Measurements from ENCODE around the gene PEX16. TPM values are rescaled to one million over a fixed set of nuclear protein-coding genes. Genes with fewer than 3 reads are reported as not detected.

The PEX16 gene
- total RNA-seq, 1 donor from 2014 or later, result 37.4 TPM

- TF ChIP-seq, protein P1, sequence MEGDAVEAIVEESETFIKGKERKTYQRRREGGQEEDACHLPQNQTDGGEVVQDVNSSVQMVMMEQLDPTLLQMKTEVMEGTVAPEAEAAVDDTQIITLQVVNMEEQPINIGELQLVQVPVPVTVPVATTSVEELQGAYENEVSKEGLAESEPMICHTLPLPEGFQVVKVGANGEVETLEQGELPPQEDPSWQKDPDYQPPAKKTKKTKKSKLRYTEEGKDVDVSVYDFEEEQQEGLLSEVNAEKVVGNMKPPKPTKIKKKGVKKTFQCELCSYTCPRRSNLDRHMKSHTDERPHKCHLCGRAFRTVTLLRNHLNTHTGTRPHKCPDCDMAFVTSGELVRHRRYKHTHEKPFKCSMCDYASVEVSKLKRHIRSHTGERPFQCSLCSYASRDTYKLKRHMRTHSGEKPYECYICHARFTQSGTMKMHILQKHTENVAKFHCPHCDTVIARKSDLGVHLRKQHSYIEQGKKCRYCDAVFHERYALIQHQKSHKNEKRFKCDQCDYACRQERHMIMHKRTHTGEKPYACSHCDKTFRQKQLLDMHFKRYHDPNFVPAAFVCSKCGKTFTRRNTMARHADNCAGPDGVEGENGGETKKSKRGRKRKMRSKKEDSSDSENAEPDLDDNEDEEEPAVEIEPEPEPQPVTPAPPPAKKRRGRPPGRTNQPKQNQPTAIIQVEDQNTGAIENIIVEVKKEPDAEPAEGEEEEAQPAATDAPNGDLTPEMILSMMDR (IDR thresholded peaks at IDR 0.05; ENCODE audit: insufficient read depth, low read length, poor library complexity, severe bottlenecking), result no peak
- DNase-seq (ENCODE audit: low read depth), result no peak
These were observed 9.1 kb upstream of the PEX16 start for GRCh38 chr11:45926536-45927331.

DNA sequence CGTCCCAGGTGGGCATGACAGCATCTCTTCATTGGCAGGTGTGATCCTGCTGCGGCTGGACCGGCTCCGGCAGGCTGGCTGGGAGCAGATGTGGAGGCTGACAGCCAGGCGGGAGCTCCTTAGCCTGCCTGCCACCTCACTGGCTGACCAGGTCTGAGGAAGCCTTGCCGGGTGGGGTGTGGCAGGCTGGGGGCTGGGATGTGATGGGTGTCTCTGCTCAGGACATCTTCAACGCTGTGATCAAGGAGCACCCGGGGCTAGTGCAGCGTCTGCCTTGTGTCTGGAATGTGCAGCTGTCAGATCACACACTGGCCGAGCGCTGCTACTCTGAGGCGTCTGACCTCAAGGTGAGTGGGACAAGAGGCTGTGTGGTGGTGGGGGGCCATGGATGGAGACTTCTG, 8.3 kb upstream of the PEX16 start:
- Histone ChIP-seq H3K36me3 (ENCODE audit: control insufficient read depth, insufficient read depth, low read length) (no peaks in the 10 kb centered on the region), H3K27me3 (ENCODE audit: control insufficient read depth, insufficient read depth, low read length) (peaks cover 37% of the 10 kb centered on the region), H3K4me3 (ENCODE audit: low read depth, low read length) (no peak overlapping the region)
- DNase-seq (ENCODE audit: low read depth), result no peak
- TF ChIP-seq, protein P1 (IDR thresholded peaks at IDR 0.05; ENCODE audit: insufficient read depth, low read length, poor library complexity, severe bottlenecking), result no peak

More at GRCh38 chr11:45926536-45927331, 9.1 kb upstream of the PEX16 start:
- Histone ChIP-seq H3K27me3 (ENCODE audit: control insufficient read depth, insufficient read depth, low read length) (peaks cover 29% of the 10 kb centered on the region), H3K4me3 (ENCODE audit: low read depth, low read length) (no peak overlapping the region), H3K36me3 (ENCODE audit: control insufficient read depth, insufficient read depth, low read length) (no peaks in the 10 kb centered on the region)

DNA sequence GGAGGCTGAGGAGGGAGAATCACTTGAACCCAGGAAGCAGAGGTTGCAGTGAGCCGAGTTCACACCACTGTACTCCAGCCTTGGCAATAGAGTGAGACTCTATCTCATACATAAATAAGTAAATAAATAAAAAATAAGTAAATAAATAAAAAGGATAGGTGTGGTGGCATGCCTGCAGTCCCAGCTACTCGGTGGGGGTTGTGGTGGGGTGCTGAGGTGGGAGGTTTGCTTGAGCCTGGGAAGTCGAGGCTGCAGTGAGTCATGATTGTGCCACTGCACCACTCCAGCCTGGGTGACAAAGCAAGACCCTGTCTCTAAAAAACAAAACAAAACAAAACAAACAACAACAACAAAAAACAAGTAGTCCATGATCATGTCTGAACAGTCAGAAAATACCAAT, 7.9 kb upstream of the PEX16 start:
- peaks cover 37% of the 10 kb centered on the region for H3K27me3 ChIP-seq (ENCODE audit: control insufficient read depth, insufficient read depth, low read length)
- DNase-seq (ENCODE audit: low read depth), result no peak
- TF ChIP-seq, protein P1 (IDR thresholded peaks at IDR 0.05; ENCODE audit: insufficient read depth, low read length, poor library complexity, severe bottlenecking), result no peak
- H3K36me3 ChIP-seq (ENCODE audit: control insufficient read depth, insufficient read depth, low read length), result no peaks in the 10 kb centered on the region
- H3K4me3 ChIP-seq (ENCODE audit: low read depth, low read length), result no peak overlapping the region

- TF ChIP-seq, protein P1 (IDR thresholded peaks at IDR 0.05; ENCODE audit: insufficient read depth, low read length, poor library complexity, severe bottlenecking), result no peak
- H3K27me3 ChIP-seq (ENCODE audit: control insufficient read depth, insufficient read depth, low read length), result peaks cover 39% of the 10 kb centered on the region
- no peak overlapping the region for H3K4me3 ChIP-seq (ENCODE audit: low read depth, low read length)
These were observed 7.2 kb upstream of the PEX16 start for GRCh38 chr11:45924927-45925326.

DNA sequence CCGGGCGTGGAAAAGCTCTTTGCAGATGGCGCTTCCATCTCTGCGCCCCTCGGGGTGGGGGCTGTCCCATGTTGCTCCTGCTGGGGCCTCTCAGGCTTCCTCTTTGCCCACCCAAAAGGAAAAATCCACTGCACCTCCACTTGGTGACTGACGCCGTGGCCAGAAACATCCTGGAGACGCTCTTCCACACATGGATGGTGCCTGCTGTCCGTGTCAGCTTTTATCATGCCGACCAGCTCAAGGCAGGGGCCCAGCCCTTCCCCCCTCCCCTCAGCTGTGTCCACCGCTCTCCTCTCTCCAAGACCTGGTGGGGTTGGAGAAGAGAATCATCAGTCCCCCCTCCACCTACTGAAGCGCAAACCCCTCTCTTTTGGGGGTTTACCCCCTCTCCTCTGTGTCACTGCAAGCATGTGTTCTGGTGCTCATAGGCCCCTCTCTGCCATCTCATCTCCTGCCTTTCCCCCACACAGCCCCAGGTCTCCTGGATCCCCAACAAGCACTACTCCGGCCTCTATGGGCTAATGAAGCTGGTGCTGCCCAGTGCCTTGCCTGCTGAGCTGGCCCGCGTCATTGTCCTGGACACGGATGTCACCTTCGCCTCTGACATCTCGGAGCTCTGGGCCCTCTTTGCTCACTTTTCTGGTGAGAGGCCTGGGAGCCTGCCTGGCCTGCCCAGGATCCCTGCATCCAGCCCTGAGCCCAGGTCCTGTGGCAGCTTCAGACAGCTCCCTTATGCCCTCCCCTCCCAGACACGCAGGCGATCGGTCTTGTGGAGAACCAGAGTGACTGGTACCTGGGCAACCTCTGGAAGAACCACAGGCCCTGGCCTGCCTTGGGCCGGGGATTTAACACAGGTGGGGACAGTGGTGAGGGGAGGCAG, 6.6 kb upstream of the PEX16 start:
- TF ChIP-seq, protein P1 (IDR thresholded peaks at IDR 0.05; ENCODE audit: insufficient read depth, low read length, poor library complexity, severe bottlenecking), result no peak
- DNase-seq (ENCODE audit: low read depth), result no peak
- H3K4me3 ChIP-seq (ENCODE audit: low read depth, low read length), result no peak overlapping the region
- H3K27me3 ChIP-seq (ENCODE audit: control insufficient read depth, insufficient read depth, low read length), result peaks cover 39% of the 10 kb centered on the region
- H3K36me3 ChIP-seq (ENCODE audit: control insufficient read depth, insufficient read depth, low read length), result no peaks in the 10 kb centered on the region

More at GRCh38 chr11:45924927-45925326, 7.2 kb upstream of the PEX16 start:
- H3K36me3 ChIP-seq (ENCODE audit: control insufficient read depth, insufficient read depth, low read length), result no peaks in the 10 kb centered on the region
- DNase-seq (ENCODE audit: low read depth), result no peak

All from kidney epithelial cell (primary cell).